Stimulated activated CD4-positive, alpha-beta T cell treated with anti-CD3 and anti-CD28 coated beads, TNF-alpha, amount 100 ng/mL, for 24 hours (primary cell): Measurements from ENCODE around the gene IL33.
"Not testable (repeated sequence)": the region's sequence is repeated elsewhere in the genome, so short reads cannot be mapped to it uniquely, and the experiment has no call there.

Experiments used
- DNase-seq, 3 experiments: peaks; one replicate each; pipeline ENCODE4 v3.0.0-alpha.2; 2020; ENCODE audit warnings: low read depth in 3 of 3

IL33 gene

GRCh38 chr9:6215562-6215961 lies at the start of gene IL33:
Gene IL33, plus strand, starts transcription at chr9:6215807. Its CDS starts 25,888 bp downstream, at chr9:6241695.
- no peak for DNase-seq

GRCh38 chr9:6171667-6172066 lies 43.9 kb upstream of the IL33 start:
- DNase-seq, result no peak

GRCh38 chr9:6173914-6174313 lies 41.7 kb upstream of the IL33 start:
- no peak for DNase-seq

- DNase-seq, result not testable (repeated sequence)
These were observed 32.9 kb upstream of the IL33 start for GRCh38 chr9:6182549-6183226.

- no peak for DNase-seq
These were observed 32.4 kb upstream of the IL33 start for GRCh38 chr9:6183227-6183551.

- DNase-seq, result no peak
These were observed 32.0 kb upstream of the IL33 start for GRCh38 chr9:6183627-6184026.

GRCh38 chr9:6184749-6185645 lies 30.6 kb upstream of the IL33 start:
- no peak for DNase-seq

- DNase-seq, result no peak
These were observed 28.9 kb upstream of the IL33 start for GRCh38 chr9:6186691-6187090.

GRCh38 chr9:6187272-6187671 lies 28.3 kb upstream of the IL33 start:
- no peak for DNase-seq

GRCh38 chr9:6188466-6188865 lies 27.1 kb upstream of the IL33 start:
- DNase-seq, result no peak

- no peak for DNase-seq
These were observed 26.7 kb upstream of the IL33 start for GRCh38 chr9:6188906-6189305.

GRCh38 chr9:6194934-6195333 lies 20.7 kb upstream of the IL33 start:
- no peak for DNase-seq

GRCh38 chr9:6195714-6196360 lies 19.8 kb upstream of the IL33 start:
- DNase-seq, result no peak

GRCh38 chr9:6197330-6197729 lies 18.3 kb upstream of the IL33 start:
- DNase-seq, result no peak

- no peak for DNase-seq
These were observed 17.4 kb upstream of the IL33 start for GRCh38 chr9:6198251-6198650.

GRCh38 chr9:6199596-6199995 lies 16.0 kb upstream of the IL33 start:
- DNase-seq, result no peak

GRCh38 chr9:6200761-6201160 lies 14.8 kb upstream of the IL33 start:
- no peak for DNase-seq

- DNase-seq, result no peak
These were observed 5.6 kb upstream of the IL33 start for GRCh38 chr9:6209966-6210365.

GRCh38 chr9:6212722-6213375 lies 2.8 kb upstream of the IL33 start:
- DNase-seq, result no peak

GRCh38 chr9:6214434-6214833 lies 1.2 kb upstream of the IL33 start:
- no peak for DNase-seq

GRCh38 chr9:6214903-6215302 lies 704 bp upstream of the IL33 start:
- DNase-seq, result no peak

- no peak for DNase-seq
These were observed 395 bp downstream of the IL33 start for GRCh38 chr9:6216002-6216401.
